NCI-H187 (cell line): ENCODE results near the gene IGFBP5.

Experiments used
- DNase-seq, 2 experiments: peaks; one replicate each; lab custom pipeline; 2025; lab: John Stamatoyannopoulos, UW

Gene IGFBP5

DNA sequence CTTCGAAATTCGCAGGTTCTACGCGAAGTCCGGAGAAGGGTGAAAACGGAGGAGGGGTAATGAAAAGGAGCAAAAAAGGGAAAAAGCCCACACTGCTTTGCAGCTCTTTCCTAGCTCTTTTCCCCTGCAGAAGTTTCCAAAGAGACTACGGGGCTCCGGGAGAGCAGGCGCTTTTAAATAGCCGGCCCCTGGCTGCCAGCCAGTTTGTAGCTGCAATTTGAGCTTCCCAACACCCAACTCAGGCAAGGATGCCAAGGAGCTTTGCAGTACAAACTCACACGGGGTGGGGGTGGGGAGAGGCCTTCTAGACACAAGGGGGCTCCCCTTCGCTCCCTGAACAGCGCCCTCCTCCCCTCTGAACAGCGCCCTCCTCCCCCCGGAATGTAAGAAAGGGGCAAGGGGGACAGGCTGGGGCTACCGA lies at the start of gene IGFBP5:
Gene IGFBP5, minus strand, starts transcription at position 149 of the 421 bp plus-strand sequence. CDS start 774 bp downstream, outside the sequence.
- DNase-seq: peak; percentile 54 to 74

- DNase-seq: no peak
These were observed 48.4 kb upstream of the IGFBP5 start for GRCh38 chr2:216743781-216744180.

- DNase-seq: no peak
These were observed 47.1 kb upstream of the IGFBP5 start for GRCh38 chr2:216742411-216742810.

GRCh38 chr2:216741223-216741593 lies 45.9 kb upstream of the IGFBP5 start:
- no peak for DNase-seq

- no peak for DNase-seq
These were observed 45.3 kb upstream of the IGFBP5 start for GRCh38 chr2:216740557-216741222.

GRCh38 chr2:216739035-216739434 lies 43.7 kb upstream of the IGFBP5 start:
- no peak for DNase-seq

- no peak for DNase-seq
These were observed 42.3 kb upstream of the IGFBP5 start for GRCh38 chr2:216737676-216738075.

DNA sequence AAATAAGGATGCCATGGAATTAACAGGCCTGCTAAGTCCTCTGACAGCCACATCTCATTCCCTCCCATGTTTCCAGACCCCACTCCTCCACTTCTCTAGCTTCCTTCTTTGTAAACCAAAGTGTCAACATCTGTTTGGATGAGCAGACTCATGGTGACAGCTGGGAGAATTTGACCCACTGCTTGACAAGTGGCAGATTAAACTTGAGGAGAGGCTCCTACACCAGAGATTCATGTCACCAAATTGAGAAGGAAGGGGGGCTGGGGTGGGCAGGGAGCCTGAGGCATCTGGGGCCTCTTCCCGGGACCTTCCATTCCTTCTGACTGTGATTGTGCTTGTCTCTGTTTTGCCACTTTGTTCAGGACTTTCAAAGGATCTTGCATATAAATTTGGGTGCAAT lies 41.0 kb upstream of the IGFBP5 start:
- DNase-seq: no peak

GRCh38 chr2:216735668-216736067 lies 40.3 kb upstream of the IGFBP5 start:
- DNase-seq: no peak

GRCh38 chr2:216735086-216735485 lies 39.7 kb upstream of the IGFBP5 start:
- no peak for DNase-seq

GRCh38 chr2:216733046-216733445 lies 37.7 kb upstream of the IGFBP5 start:
- no peak for DNase-seq

GRCh38 chr2:216732334-216732733 lies 37.0 kb upstream of the IGFBP5 start:
- DNase-seq: no peak

GRCh38 chr2:216731465-216731864 lies 36.1 kb upstream of the IGFBP5 start:
- no peak for DNase-seq

DNA sequence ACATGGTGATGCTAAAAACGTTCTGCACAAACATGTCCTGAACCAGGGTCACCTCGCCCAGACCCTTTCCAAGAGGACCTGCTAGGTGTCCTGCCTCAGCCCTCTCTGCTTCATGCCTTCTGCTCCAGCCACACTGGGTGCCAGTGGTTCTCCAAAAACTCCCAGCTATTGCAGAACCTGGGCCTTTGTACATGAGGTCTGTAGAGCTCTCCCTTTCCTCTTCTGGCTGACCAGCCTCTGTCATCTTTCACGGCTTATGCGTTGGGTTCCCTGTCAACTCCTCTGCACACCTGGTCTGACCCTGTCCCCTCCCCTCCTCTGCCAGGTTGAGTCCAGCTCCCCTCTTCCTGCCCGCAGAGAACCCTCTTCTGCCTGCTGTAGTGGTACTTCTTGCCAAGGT lies 35.5 kb upstream of the IGFBP5 start:
- DNase-seq: no peak

- DNase-seq: no peak
These were observed 32.2 kb upstream of the IGFBP5 start for GRCh38 chr2:216727346-216728122.

DNA sequence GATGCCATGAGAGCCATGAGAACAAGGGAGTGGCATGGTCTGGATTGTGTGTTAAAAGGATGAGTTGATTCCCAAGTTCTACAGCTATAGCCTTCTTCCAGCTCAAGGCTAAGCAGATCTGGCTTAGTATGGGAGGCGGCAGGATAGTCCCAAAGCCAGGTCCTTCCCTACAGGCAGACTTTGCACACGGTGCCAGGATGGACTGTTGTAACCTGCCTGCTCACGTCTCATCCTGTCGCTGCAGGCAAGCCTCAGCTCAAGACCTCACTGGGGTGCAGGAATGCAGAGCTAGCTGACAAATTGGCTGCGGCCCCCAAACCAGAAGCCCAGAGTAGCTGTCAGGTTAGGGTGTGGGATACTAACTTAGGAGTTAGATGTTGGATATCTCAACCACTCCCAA lies 28.8 kb upstream of the IGFBP5 start:
- no peak for DNase-seq

- DNase-seq: no peak
These were observed 25.8 kb upstream of the IGFBP5 start for GRCh38 chr2:216721141-216721540.

DNA sequence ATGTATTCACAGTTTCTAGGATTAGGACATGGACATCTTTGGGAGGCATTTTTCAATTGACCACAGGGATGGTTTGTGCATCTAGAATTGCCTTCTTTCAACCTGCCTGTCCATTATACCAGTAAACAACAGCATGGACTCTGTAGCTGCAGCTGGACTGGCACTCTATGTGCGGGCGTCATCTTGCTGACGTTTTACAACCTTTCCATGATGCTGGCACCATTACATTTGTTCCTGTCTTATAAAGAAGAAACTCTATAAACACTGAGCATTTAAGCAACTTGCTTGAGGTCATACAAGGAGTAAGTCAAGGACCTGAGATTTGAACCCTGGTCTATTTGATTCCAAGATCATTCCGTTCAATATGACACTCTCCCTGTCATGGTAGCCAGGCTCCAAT lies 25.4 kb upstream of the IGFBP5 start:
- no peak for DNase-seq

- no peak for DNase-seq
These were observed 22.7 kb upstream of the IGFBP5 start for GRCh38 chr2:216717907-216718615.

- DNase-seq: no peak
These were observed 22.1 kb upstream of the IGFBP5 start for GRCh38 chr2:216717491-216717901.

GRCh38 chr2:216716109-216716508 lies 20.8 kb upstream of the IGFBP5 start:
- no peak for DNase-seq

- DNase-seq: no peak
These were observed 20.1 kb upstream of the IGFBP5 start for GRCh38 chr2:216715402-216715974.

DNA sequence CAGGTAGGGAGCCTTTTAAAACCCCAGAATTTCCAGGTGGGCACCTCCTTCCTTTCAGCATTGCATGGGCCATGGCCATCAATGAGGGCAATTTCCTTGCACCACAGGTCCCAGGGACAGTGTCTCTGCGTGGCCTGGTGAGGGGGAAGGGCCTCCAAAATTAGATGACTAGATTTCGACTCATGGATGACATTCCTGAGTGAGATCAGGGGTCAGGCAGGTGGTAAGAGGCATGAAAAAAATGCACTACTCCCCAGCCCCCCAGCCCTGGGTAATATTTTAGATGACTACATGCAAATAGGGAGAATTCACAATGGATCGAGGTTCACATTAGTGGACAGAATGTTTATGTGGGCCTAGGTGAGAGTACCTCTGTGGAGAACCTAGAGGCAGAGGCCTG lies 19.0 kb upstream of the IGFBP5 start:
- no peak for DNase-seq
